Measurements from ENCODE around the gene SLC10A6. TPM values are rescaled to one million over a fixed set of nuclear protein-coding genes. Genes with fewer than 3 reads are reported as not detected.

SLC10A6 gene
- total RNA-seq, 1 donor from 2014 or later, result 0.69 TPM

- Histone ChIP-seq H3K36me3 (peaks cover 22% of the 10 kb centered on the region), H3K4me1 (no peaks in the 10 kb centered on the region), H3K27me3 (ENCODE audit: low read depth) (no peaks in the 10 kb centered on the region), H3K4me3 (no peak overlapping the region), H3K9me3 (replicated peaks) (peaks cover 7% of the 10 kb centered on the region), H3K27ac (replicated peaks) (no peak overlapping the region)
- intact Hi-C loops (cut with micrococcal nuclease), result no loop called here
- no peak for DNase-seq
- TF ChIP-seq, protein P1, sequence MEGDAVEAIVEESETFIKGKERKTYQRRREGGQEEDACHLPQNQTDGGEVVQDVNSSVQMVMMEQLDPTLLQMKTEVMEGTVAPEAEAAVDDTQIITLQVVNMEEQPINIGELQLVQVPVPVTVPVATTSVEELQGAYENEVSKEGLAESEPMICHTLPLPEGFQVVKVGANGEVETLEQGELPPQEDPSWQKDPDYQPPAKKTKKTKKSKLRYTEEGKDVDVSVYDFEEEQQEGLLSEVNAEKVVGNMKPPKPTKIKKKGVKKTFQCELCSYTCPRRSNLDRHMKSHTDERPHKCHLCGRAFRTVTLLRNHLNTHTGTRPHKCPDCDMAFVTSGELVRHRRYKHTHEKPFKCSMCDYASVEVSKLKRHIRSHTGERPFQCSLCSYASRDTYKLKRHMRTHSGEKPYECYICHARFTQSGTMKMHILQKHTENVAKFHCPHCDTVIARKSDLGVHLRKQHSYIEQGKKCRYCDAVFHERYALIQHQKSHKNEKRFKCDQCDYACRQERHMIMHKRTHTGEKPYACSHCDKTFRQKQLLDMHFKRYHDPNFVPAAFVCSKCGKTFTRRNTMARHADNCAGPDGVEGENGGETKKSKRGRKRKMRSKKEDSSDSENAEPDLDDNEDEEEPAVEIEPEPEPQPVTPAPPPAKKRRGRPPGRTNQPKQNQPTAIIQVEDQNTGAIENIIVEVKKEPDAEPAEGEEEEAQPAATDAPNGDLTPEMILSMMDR (IDR thresholded peaks at IDR 0.05; ENCODE audit: borderline replicate concordance), result no peak
These were observed 23.7 kb downstream of the SLC10A6 start for GRCh38 chr4:86825511-86825910.

- Histone ChIP-seq H3K4me3 (no peak overlapping the region), H3K36me3 (peaks cover 6% of the 10 kb centered on the region), H3K9me3 (replicated peaks) (peaks cover 4% of the 10 kb centered on the region), H3K27ac (replicated peaks) (no peak overlapping the region), H3K27me3 (ENCODE audit: low read depth) (no peaks in the 10 kb centered on the region), H3K4me1 (no peaks in the 10 kb centered on the region)
- no peak for DNase-seq
- TF ChIP-seq, protein P1 (IDR thresholded peaks at IDR 0.05; ENCODE audit: borderline replicate concordance), result no peak
- intact Hi-C loops (cut with micrococcal nuclease), result no loop called here
These were observed 27.0 kb downstream of the SLC10A6 start for GRCh38 chr4:86822136-86822535.

DNA sequence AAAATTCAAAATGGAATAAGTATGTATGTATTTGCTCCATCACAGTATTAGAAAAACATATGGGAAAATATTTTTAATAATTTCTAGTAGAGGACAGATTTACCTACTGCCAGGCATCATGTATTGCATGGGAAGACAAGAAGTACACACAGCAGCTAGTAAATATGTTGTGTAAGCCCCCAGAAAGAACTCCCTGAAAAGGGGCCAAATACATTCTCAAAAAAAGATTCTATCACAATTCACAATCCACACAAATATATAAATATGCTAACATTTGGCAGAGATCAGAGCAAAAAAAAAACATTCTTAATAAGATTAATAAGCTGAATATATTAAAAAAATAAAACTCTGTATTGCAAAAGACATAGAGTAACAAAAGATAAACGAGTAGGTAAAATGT lies 28.0 kb downstream of the SLC10A6 start:
- no peaks in the 10 kb centered on the region for H3K27me3 ChIP-seq (ENCODE audit: low read depth)
- TF ChIP-seq, protein P1 (IDR thresholded peaks at IDR 0.05; ENCODE audit: borderline replicate concordance), result no peak
- no peak for DNase-seq
- peaks cover 4% of the 10 kb centered on the region for H3K9me3 ChIP-seq (replicated peaks)
- intact Hi-C loops (cut with micrococcal nuclease), result no loop called here
- H3K4me1 ChIP-seq, result no peaks in the 10 kb centered on the region
- H3K36me3 ChIP-seq, result peaks cover 4% of the 10 kb centered on the region
- no peak overlapping the region for H3K27ac ChIP-seq (replicated peaks)
- no peak overlapping the region for H3K4me3 ChIP-seq

GRCh38 chr4:86819561-86819960 lies 29.6 kb downstream of the SLC10A6 start:
- intact Hi-C loops (cut with micrococcal nuclease), result no loop called here
- peaks cover 17% of the 10 kb centered on the region for H3K9me3 ChIP-seq (replicated peaks)
- no peak overlapping the region for H3K27ac ChIP-seq (replicated peaks)
- H3K27me3 ChIP-seq (ENCODE audit: low read depth), result no peaks in the 10 kb centered on the region
- DNase-seq, result no peak
- H3K4me1 ChIP-seq, result no peaks in the 10 kb centered on the region
- H3K36me3 ChIP-seq, result peaks cover 6% of the 10 kb centered on the region
- TF ChIP-seq, protein P1 (IDR thresholded peaks at IDR 0.05; ENCODE audit: borderline replicate concordance), result no peak
- H3K4me3 ChIP-seq, result no peak overlapping the region

- TF ChIP-seq, protein P1 (IDR thresholded peaks at IDR 0.05; ENCODE audit: borderline replicate concordance), result no peak
- H3K9me3 ChIP-seq (replicated peaks), result peaks cover 17% of the 10 kb centered on the region
- no peaks in the 10 kb centered on the region for H3K4me1 ChIP-seq
- no peak overlapping the region for H3K27ac ChIP-seq (replicated peaks)
- no peak overlapping the region for H3K4me3 ChIP-seq
- H3K36me3 ChIP-seq, result peaks cover 10% of the 10 kb centered on the region
- no peaks in the 10 kb centered on the region for H3K27me3 ChIP-seq (ENCODE audit: low read depth)
- intact Hi-C loops (cut with micrococcal nuclease), result no loop called here
- DNase-seq, result no peak
These were observed 30.3 kb downstream of the SLC10A6 start for GRCh38 chr4:86818841-86819240.

DNA sequence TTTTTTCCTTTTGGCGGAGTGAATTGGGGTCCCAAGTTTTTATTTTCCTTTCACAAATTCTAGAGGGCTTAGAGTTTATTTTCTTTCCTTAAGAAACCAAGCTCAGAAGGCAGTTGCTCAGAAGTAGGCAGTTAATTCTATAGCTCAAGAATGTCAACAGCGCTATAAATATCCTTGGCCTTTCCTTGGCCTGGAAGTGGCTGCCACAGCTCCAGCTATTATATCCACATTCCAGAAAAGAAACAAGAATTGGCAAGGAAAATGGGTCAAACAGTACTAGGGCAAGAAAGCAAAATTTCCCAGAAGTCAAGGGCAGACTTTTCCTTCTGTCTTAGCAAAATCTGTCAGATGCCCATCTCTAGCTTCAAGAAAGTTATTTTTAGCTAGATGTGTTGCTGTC lies 31.0 kb downstream of the SLC10A6 start:
- H3K4me3 ChIP-seq, result no peak overlapping the region
- peaks cover 15% of the 10 kb centered on the region for H3K36me3 ChIP-seq
- no peaks in the 10 kb centered on the region for H3K4me1 ChIP-seq
- TF ChIP-seq, protein P1 (IDR thresholded peaks at IDR 0.05; ENCODE audit: borderline replicate concordance), result no peak
- peaks cover 17% of the 10 kb centered on the region for H3K9me3 ChIP-seq (replicated peaks)
- no peak for DNase-seq
- intact Hi-C loops (cut with micrococcal nuclease), result no loop called here
- H3K27ac ChIP-seq (replicated peaks), result no peak overlapping the region
- no peaks in the 10 kb centered on the region for H3K27me3 ChIP-seq (ENCODE audit: low read depth)
